K562 (cell line): ENCODE data around the gene HDAC6. TPM values are rescaled to one million over a fixed set of nuclear protein-coding genes. Genes with fewer than 3 reads are reported as not detected.

ENCODE experiments used
- ATF6 ChIP-seq: sonication (generic); formaldehyde crosslinking; IDR thresholded peaks from 2 replicates; pipeline ENCODE4 v1.4.0; 2020; ENCODE audit warnings: mild to moderate bottlenecking, missing genetic modification reagents
- BRF2 ChIP-seq: IDR thresholded peaks from 3 replicates; pipeline ENCODE4 v1.6.1; 2011; ENCODE audit warnings: borderline replicate concordance, mild to moderate bottlenecking; ENCODE audit not compliant: insufficient read length, insufficient read depth
- E2F4 ChIP-seq: sonication (generic); formaldehyde crosslinking; IDR thresholded peaks from 2 replicates; pipeline ENCODE4 v1.8.0; 2022; ENCODE audit warnings: mild to moderate bottlenecking, low read depth, missing genetic modification reagents
- FOXK2 ChIP-seq, 2 experiments: fragments of 450-650 bp; IDR thresholded peaks in 1 of 2; conservative IDR thresholded peaks in 1 of 2; 2 replicates each; pipeline ENCODE4 v1.6.1; 2016; ENCODE audit warnings: low read depth in 2 of 2, mild to moderate bottlenecking in 1 of 2
- GATAD2B ChIP-seq: fragments of 450-650 bp; IDR thresholded peaks from 2 replicates; pipeline ENCODE4 v1.6.1; 2017; ENCODE audit warnings: mild to moderate bottlenecking, borderline replicate concordance
- HDAC6 ChIP-seq: IDR thresholded peaks from 2 replicates; pipeline ENCODE4 v1.6.1; 2012; ENCODE audit warnings: low read depth, mild to moderate bottlenecking, control low read depth, inconsistent platforms, low read length, moderate library complexity
- HNRNPK ChIP-seq: fragments of 200-400 bp; formaldehyde crosslinking; IDR thresholded peaks from one replicate; pipeline ENCODE4 v1.6.1; 2018; ENCODE audit warnings: mild to moderate bottlenecking, low read depth, low read length; ENCODE audit not compliant: poor library complexity, severe bottlenecking
- JUNB ChIP-seq: fragments of 450-650 bp; formaldehyde crosslinking; conservative IDR thresholded peaks from 2 replicates; pipeline ENCODE4 v1.4.0; 2020; ENCODE audit warnings: mild to moderate bottlenecking
- MEF2D ChIP-seq: conservative IDR thresholded peaks from 2 replicates; pipeline ENCODE4 v1.6.1; 2016; ENCODE audit warnings: low read depth, missing genetic modification characterization, missing compliant biosample characterization
- PURB ChIP-seq: sonication (generic); formaldehyde crosslinking; IDR thresholded peaks from 2 replicates; pipeline ENCODE4 v1.9.0; 2021; ENCODE audit warnings: low read depth, mild to moderate bottlenecking, missing genetic modification reagents
- RB1 ChIP-seq: fragments of 450-650 bp; IDR thresholded peaks from 2 replicates; pipeline ENCODE4 v1.6.1; 2017; ENCODE audit warnings: low read depth, mild to moderate bottlenecking
- RBM15 ChIP-seq: fragments of 200-400 bp; formaldehyde crosslinking; IDR thresholded peaks from 2 replicates; pipeline ENCODE4 v1.6.1; 2018; ENCODE audit warnings: mild to moderate bottlenecking, low read length, moderate library complexity; ENCODE audit not compliant: insufficient read depth
- RFX1 ChIP-seq: fragments of 450-650 bp; IDR thresholded peaks from 2 replicates; pipeline ENCODE4 v1.6.1; 2016; ENCODE audit warnings: mild to moderate bottlenecking, moderate library complexity
- SMARCA4 ChIP-seq: fragments of 450-650 bp; IDR thresholded peaks from 2 replicates; pipeline ENCODE4 v1.6.1; 2016
- SREBF2 ChIP-seq: sonication (generic); formaldehyde crosslinking; IDR thresholded peaks from 2 replicates; pipeline ENCODE4 v1.4.0; 2020; ENCODE audit warnings: mild to moderate bottlenecking, missing genetic modification reagents
- TRIM24 ChIP-seq, 2 experiments: fragments of 450-650 bp; IDR thresholded peaks; 2 replicates each; pipeline ENCODE4 v1.6.1; 2016
- ZFP36 ChIP-seq: fragments of 150-350 bp; IDR thresholded peaks from 2 replicates; pipeline ENCODE4 v1.6.1; 2018; ENCODE audit warnings: low read length, low read depth; ENCODE audit not compliant: partially characterized antibody
- ZNF263 ChIP-seq: sonication (generic); formaldehyde crosslinking; IDR thresholded peaks from 2 replicates; pipeline ENCODE4 v1.8.0; 2022; ENCODE audit warnings: mild to moderate bottlenecking, missing genetic modification reagents, borderline replicate concordance
- polyA plus RNA-seq, 8 experiments: library from polyadenylated mRNA; depleted of rRNA in 4 of 8; stranded (reverse) in 5 of 8; unstranded in 3 of 8; fragments of >200 nt; fragmentation: Nextera tagmentation in 2 of 8; fragmentation: Illumina TruSeq in 1 of 8; extraction: Ambion mirVana in 2 of 8; extraction: Trizol in 1 of 8; gene quantifications; 2 replicates each; pipeline versions ENCODE4 v1.2.1 to v1.2.3, GENCODE V29; 2011 to 2014; ENCODE audit warnings: inconsistent platforms in 1 of 8, missing spikeins in 1 of 8
- total RNA-seq, 7 experiments: library from RNA; depleted of rRNA in 6 of 7; stranded (reverse); fragments of >200 nt in 6 of 7; fragmentation: Illumina TruSeq in 2 of 7; extraction: Trizol in 2 of 7; gene quantifications; 2 replicates each; pipeline versions ENCODE4 v1.2.1 to v1.2.3, GENCODE V29; 2011 to 2021; ENCODE audit warnings: low replicate concordance in 1 of 7
- TF ChIP-seq, protein P1 (sequence below), 2 experiments: IDR thresholded peaks; 2 replicates each; pipeline ENCODE4 v1.6.1; 2012; ENCODE audit warnings: improper control_type of control experiment in 2 of 2, low read depth in 2 of 2, low read length in 2 of 2, borderline replicate concordance in 1 of 2

HDAC6 gene
- total and polyA plus RNA-seq, 9 of the 15 experiments (the other 6 are each of a cell fraction or from before 2014, with no cell fraction given), result 29.9 to 101 (median 71.2) TPM

GRCh38 chrX:48801280-48802088, at the start of gene HDAC6 (continued):
- no peak for TF ChIP-seq ZFP36
- TF ChIP-seq ATF6, result no peak
- TF ChIP-seq JUNB, result no peak
- TF ChIP-seq E2F4 (CRISPR knock-in tag), result 0 out of 2 replicates have a peak, but pooled peaks have one; percentile 30
- TF ChIP-seq RB1, result peak; percentile 97
- TF ChIP-seq BRF2, result no peak
- TF ChIP-seq HDAC6, result no peak
- no peak for TF ChIP-seq MEF2D
- TF ChIP-seq RBM15, result no peak
- peak; percentile 83 for TF ChIP-seq HNRNPK
- no peak for TF ChIP-seq PURB
- TF ChIP-seq GATAD2B, result no peak
- no peak for TF ChIP-seq SMARCA4
- TF ChIP-seq TRIM24 (IDR thresholded peaks at IDR 0.05), result no peak
- TF ChIP-seq, protein P1, sequence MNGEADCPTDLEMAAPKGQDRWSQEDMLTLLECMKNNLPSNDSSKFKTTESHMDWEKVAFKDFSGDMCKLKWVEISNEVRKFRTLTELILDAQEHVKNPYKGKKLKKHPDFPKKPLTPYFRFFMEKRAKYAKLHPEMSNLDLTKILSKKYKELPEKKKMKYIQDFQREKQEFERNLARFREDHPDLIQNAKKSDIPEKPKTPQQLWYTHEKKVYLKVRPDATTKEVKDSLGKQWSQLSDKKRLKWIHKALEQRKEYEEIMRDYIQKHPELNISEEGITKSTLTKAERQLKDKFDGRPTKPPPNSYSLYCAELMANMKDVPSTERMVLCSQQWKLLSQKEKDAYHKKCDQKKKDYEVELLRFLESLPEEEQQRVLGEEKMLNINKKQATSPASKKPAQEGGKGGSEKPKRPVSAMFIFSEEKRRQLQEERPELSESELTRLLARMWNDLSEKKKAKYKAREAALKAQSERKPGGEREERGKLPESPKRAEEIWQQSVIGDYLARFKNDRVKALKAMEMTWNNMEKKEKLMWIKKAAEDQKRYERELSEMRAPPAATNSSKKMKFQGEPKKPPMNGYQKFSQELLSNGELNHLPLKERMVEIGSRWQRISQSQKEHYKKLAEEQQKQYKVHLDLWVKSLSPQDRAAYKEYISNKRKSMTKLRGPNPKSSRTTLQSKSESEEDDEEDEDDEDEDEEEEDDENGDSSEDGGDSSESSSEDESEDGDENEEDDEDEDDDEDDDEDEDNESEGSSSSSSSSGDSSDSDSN (IDR thresholded peaks at IDR 0.05; ENCODE audit: borderline replicate concordance in 1 of 2, low read depth in 2 of 2, low read length in 2 of 2), result 0 out of 4 replicates have a peak, but pooled peaks of 1 of the 2 experiments have one; percentile 24
- TF ChIP-seq FOXK2 (conservative IDR thresholded peaks at IDR 0.05 in 1 of 2, IDR thresholded peaks at IDR 0.05 in 1 of 2; ENCODE audit: low read depth in 2 of 2), result peak; percentile 74 to 80; a peak in 3 of 4 replicates
- TF ChIP-seq RFX1, result no peak
- no peak for TF ChIP-seq SREBF2 (CRISPR knock-in tag)
- TF ChIP-seq ZNF263 (CRISPR knock-in tag), result 0 out of 2 replicates have a peak, but pooled peaks have one; percentile 25
